ENCODE data around the gene ATG7. TPM values are rescaled to one million over a fixed set of nuclear protein-coding genes. Genes with fewer than 3 reads are reported as not detected.

Gene ATG7
- total RNA-seq, 2 experiments from 2014 or later = 26.9 to 35.1 TPM

- no peak overlapping the region for H3K4me3 Mint-ChIP-seq
- POLR2A ChIA-PET = no interaction called here
- CTCF ChIA-PET = no interaction called here
Measured at GRCh38 chr3:11553436-11554235, 281.4 kb downstream of the ATG7 start.

GRCh38 chr3:11554236-11554610, 282.0 kb downstream of the ATG7 start:
- Mint-ChIP-seq H3K36me3 (ENCODE audit: low read depth) (peaks cover 33% of the 10 kb centered on the region), H3K9me3 (no peaks in the 10 kb centered on the region), H3K4me1 (no peaks in the 10 kb centered on the region), H3K4me3 (no peak overlapping the region), H3K27me3 (no peaks in the 10 kb centered on the region), H3K27ac (no peak overlapping the region)
- DNase-seq = no peak
- ChIA-PET CTCF (no interaction called here), POLR2A (no interaction called here)

More at GRCh38 chr3:11553436-11554235, 281.4 kb downstream of the ATG7 start:
- Mint-ChIP-seq H3K27me3 (no peaks in the 10 kb centered on the region), H3K9me3 (no peaks in the 10 kb centered on the region), H3K27ac (no peak overlapping the region), H3K36me3 (ENCODE audit: low read depth) (peaks cover 33% of the 10 kb centered on the region), H3K4me1 (no peaks in the 10 kb centered on the region)
- no peak for DNase-seq

GRCh38 chr3:11554666-11555065, 282.5 kb downstream of the ATG7 start:
- H3K4me3 Mint-ChIP-seq = no peak overlapping the region
- H3K9me3 Mint-ChIP-seq = no peaks in the 10 kb centered on the region
- H3K27ac Mint-ChIP-seq = no peak overlapping the region
- no peak for DNase-seq
- peaks cover 33% of the 10 kb centered on the region for H3K36me3 Mint-ChIP-seq (ENCODE audit: low read depth)
- ChIA-PET CTCF (no interaction called here), POLR2A (no interaction called here)
- H3K4me1 Mint-ChIP-seq = no peaks in the 10 kb centered on the region
- H3K27me3 Mint-ChIP-seq = no peaks in the 10 kb centered on the region

GRCh38 chr3:11555211-11555782, 283.1 kb downstream of the ATG7 start:
- no peak overlapping the region for H3K4me3 Mint-ChIP-seq
- peaks cover 33% of the 10 kb centered on the region for H3K36me3 Mint-ChIP-seq (ENCODE audit: low read depth)
- POLR2A ChIA-PET = no interaction called here
- no peaks in the 10 kb centered on the region for H3K4me1 Mint-ChIP-seq
- H3K9me3 Mint-ChIP-seq = no peaks in the 10 kb centered on the region
- no peak overlapping the region for H3K27ac Mint-ChIP-seq
- no peaks in the 10 kb centered on the region for H3K27me3 Mint-ChIP-seq
- CTCF ChIA-PET = no interaction called here
- no peak for DNase-seq

GRCh38 chr3:11555881-11556633, 283.9 kb downstream of the ATG7 start:
- no peaks in the 10 kb centered on the region for H3K9me3 Mint-ChIP-seq
- H3K27me3 Mint-ChIP-seq = no peaks in the 10 kb centered on the region
- CTCF ChIA-PET = interaction anchor here (0.5 to 1.0 kb wide), 2 partner anchors 39 to 176 kb away, joined by 3 to 4 read pairs; no protein-coding TSS in a partner anchor
- POLR2A ChIA-PET = no interaction called here
- no peaks in the 10 kb centered on the region for H3K4me1 Mint-ChIP-seq
- H3K4me3 Mint-ChIP-seq = no peak overlapping the region
- no peak overlapping the region for H3K27ac Mint-ChIP-seq
- no peak for DNase-seq
- peaks cover 33% of the 10 kb centered on the region for H3K36me3 Mint-ChIP-seq (ENCODE audit: low read depth)

GRCh38 chr3:11556851-11557644, 284.9 kb downstream of the ATG7 start:
- Mint-ChIP-seq H3K27me3 (no peaks in the 10 kb centered on the region), H3K9me3 (no peaks in the 10 kb centered on the region), H3K4me1 (no peaks in the 10 kb centered on the region), H3K36me3 (ENCODE audit: low read depth) (peaks cover 33% of the 10 kb centered on the region), H3K4me3 (no peak overlapping the region), H3K27ac (no peak overlapping the region)
- POLR2A ChIA-PET = no interaction called here
- CTCF ChIA-PET = interaction anchor here (0.5 to 1.0 kb wide), 2 partner anchors 40 to 177 kb away, joined by 3 to 4 read pairs; no protein-coding TSS in a partner anchor
- DNase-seq = no peak

GRCh38 chr3:11558002-11558401, 285.8 kb downstream of the ATG7 start:
- no peaks in the 10 kb centered on the region for H3K9me3 Mint-ChIP-seq
- no peaks in the 10 kb centered on the region for H3K4me1 Mint-ChIP-seq
- no peak overlapping the region for H3K27ac Mint-ChIP-seq
- no peaks in the 10 kb centered on the region for H3K27me3 Mint-ChIP-seq
- no peak overlapping the region for H3K4me3 Mint-ChIP-seq
- DNase-seq = no peak
- ChIA-PET CTCF (no interaction called here), POLR2A (no interaction called here)
- peaks cover 25% of the 10 kb centered on the region for H3K36me3 Mint-ChIP-seq (ENCODE audit: low read depth)

- Mint-ChIP-seq H3K4me3 (no peak overlapping the region), H3K27me3 (no peaks in the 10 kb centered on the region), H3K4me1 (no peaks in the 10 kb centered on the region), H3K27ac (no peak overlapping the region), H3K9me3 (no peaks in the 10 kb centered on the region), H3K36me3 (ENCODE audit: low read depth) (peaks cover 27% of the 10 kb centered on the region)
- POLR2A ChIA-PET = no interaction called here
- CTCF ChIA-PET = no interaction called here
- DNase-seq = no peak
Measured at GRCh38 chr3:11558411-11558903, 286.3 kb downstream of the ATG7 start.

- H3K27ac Mint-ChIP-seq = no peak overlapping the region
- H3K4me1 Mint-ChIP-seq = no peaks in the 10 kb centered on the region
- DNase-seq = no peak
- H3K9me3 Mint-ChIP-seq = no peaks in the 10 kb centered on the region
- no peak overlapping the region for H3K4me3 Mint-ChIP-seq
- ChIA-PET CTCF (no interaction called here), POLR2A (interaction anchor here (2.1 kb wide), 1 partner anchor 84 kb away, joined by 4 read pairs; the partner anchor contains the start of gene VGLL4)
- peaks cover 29% of the 10 kb centered on the region for H3K36me3 Mint-ChIP-seq (ENCODE audit: low read depth)
- no peaks in the 10 kb centered on the region for H3K27me3 Mint-ChIP-seq
Measured at GRCh38 chr3:11558918-11559815, 287.0 kb downstream of the ATG7 start.

GRCh38 chr3:11559816-11560633, 287.8 kb downstream of the ATG7 start:
- Mint-ChIP-seq H3K27me3 (no peaks in the 10 kb centered on the region), H3K27ac (no peak overlapping the region), H3K9me3 (no peaks in the 10 kb centered on the region), H3K36me3 (ENCODE audit: low read depth) (peaks cover 27% of the 10 kb centered on the region), H3K4me3 (no peak overlapping the region), H3K4me1 (no peaks in the 10 kb centered on the region)
- DNase-seq = no peak
- ChIA-PET CTCF (interaction anchor here (2.1 kb wide), 1 partner anchor 91 kb away, joined by 5 read pairs; no protein-coding TSS in a partner anchor), POLR2A (interaction anchor here (2.1 kb wide), 1 partner anchor 84 kb away, joined by 4 read pairs; the partner anchor contains the start of gene VGLL4)

GRCh38 chr3:11560746-11561145, 288.5 kb downstream of the ATG7 start:
- ChIA-PET CTCF (interaction anchor here (2.1 kb wide), 1 partner anchor 91 kb away, joined by 5 read pairs; no protein-coding TSS in a partner anchor), POLR2A (interaction anchor here (2.1 kb wide), 1 partner anchor 83 kb away, joined by 4 read pairs; the partner anchor contains the start of gene VGLL4)
- no peak overlapping the region for H3K27ac Mint-ChIP-seq
- no peak overlapping the region for H3K4me3 Mint-ChIP-seq
- no peaks in the 10 kb centered on the region for H3K4me1 Mint-ChIP-seq
- H3K36me3 Mint-ChIP-seq (ENCODE audit: low read depth) = peaks cover 26% of the 10 kb centered on the region
- no peaks in the 10 kb centered on the region for H3K9me3 Mint-ChIP-seq
- no peak for DNase-seq
- no peaks in the 10 kb centered on the region for H3K27me3 Mint-ChIP-seq
